OCI-M2 (cell line): ENCODE measurements around the gene EIF4B.
"Not testable (repeated sequence)": the region's sequence is repeated elsewhere in the genome, so short reads cannot be mapped to it uniquely, and the experiment has no call there.

Source experiments
- DNase-seq: peaks from one replicate; lab custom pipeline; 2025; ENCODE audit not compliant: unreplicated experiment; lab: John Stamatoyannopoulos, UW

The EIF4B gene, protein sequence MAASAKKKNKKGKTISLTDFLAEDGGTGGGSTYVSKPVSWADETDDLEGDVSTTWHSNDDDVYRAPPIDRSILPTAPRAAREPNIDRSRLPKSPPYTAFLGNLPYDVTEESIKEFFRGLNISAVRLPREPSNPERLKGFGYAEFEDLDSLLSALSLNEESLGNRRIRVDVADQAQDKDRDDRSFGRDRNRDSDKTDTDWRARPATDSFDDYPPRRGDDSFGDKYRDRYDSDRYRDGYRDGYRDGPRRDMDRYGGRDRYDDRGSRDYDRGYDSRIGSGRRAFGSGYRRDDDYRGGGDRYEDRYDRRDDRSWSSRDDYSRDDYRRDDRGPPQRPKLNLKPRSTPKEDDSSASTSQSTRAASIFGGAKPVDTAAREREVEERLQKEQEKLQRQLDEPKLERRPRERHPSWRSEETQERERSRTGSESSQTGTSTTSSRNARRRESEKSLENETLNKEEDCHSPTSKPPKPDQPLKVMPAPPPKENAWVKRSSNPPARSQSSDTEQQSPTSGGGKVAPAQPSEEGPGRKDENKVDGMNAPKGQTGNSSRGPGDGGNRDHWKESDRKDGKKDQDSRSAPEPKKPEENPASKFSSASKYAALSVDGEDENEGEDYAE

GRCh38 chr12:53005986-53006809 lies at the start of gene EIF4B:
EIF4B (plus strand) TSS chr12:53006456; CDS start chr12:53006484, 28 bp downstream.
- peak; percentile 86 for DNase-seq

DNA sequence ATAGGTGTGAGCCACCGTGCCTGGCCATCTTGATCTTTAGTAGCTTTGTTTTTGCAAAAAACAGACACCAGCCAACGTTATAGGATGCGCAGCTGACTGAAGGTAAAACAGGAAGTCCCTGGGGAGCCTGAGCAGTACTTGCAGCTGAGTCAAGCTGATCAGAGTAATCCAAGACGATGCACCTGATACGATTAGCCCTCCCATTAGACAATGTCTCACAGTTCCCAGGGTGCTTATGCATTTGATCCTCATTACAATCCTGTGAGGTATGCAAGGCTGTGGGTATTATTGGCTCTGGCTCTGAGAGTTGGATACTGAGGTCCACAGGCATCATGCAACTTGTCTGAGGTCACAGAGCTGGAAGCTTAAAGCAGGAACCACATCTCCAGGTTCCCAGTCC lies 49.3 kb upstream of the EIF4B start:
- no peak for DNase-seq

- DNase-seq, result no peak
Observed at GRCh38 chr12:52964556-52965336, 41.5 kb upstream of the EIF4B start.

- DNase-seq, result no peak
Observed at GRCh38 chr12:52965337-52965731, 40.9 kb upstream of the EIF4B start.

GRCh38 chr12:52969166-52969795 lies 37.0 kb upstream of the EIF4B start:
- no peak for DNase-seq

- no peak for DNase-seq
Observed at GRCh38 chr12:52969828-52970569, 36.3 kb upstream of the EIF4B start.

GRCh38 chr12:52971679-52972329 lies 34.5 kb upstream of the EIF4B start:
- no peak for DNase-seq

DNA sequence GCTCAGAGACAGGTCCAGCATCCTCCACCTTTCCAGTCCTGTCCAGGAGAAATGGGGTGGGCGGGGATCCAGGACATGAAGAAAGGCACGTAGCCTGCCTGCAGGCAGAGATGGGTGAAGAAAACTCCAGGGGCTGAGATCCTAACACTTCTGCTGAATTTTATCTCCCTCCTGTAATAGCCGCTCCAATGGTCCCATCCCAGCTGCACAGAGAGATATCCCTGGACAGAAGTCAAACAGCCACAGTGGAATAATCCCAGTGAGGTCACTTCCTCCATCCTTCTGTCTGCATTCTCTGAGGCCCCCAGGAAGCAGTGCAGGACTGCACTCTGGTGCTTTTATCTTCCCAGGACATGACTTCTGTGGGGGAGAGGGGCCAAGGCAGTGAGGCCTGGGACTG lies 31.1 kb upstream of the EIF4B start:
- DNase-seq, result peak; percentile 33

DNA sequence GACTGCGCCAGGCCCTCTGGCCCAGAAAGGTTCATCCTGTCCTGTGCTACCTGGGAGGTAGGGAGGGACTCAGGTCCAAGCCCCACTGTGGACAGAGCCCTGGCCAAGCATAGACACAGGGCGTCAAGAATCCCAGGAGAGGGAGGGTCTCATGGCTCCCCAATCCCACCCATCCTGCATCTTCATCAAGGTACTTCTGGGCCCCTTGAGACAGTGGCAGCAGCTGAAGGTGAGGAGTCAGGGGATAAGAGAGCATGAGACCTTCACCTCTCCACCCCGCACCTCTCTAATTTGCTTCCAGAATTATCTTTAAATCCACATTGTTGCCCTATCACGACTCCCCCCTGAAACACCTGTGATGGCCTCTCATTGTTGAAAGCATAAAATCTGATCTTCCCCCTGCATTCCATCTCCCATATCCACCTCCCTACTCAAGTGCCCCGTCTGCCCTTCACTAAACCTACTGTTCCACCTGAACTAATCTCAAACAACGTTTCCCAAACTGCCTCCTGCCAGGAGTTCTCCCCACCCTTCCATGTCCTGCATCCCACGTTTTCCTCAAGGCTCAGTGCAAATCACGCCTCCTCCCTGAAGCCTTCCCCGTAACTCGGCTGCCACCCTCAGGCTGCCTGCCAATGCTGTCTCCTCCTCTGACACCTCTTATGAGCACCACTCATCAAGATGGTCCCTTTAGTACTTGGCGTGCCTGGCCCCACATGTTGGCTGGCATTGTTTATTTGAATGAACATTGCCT lies 30.3 kb upstream of the EIF4B start:
- DNase-seq, result no peak

GRCh38 chr12:52976574-52977071 lies 29.6 kb upstream of the EIF4B start:
- no peak for DNase-seq

DNA sequence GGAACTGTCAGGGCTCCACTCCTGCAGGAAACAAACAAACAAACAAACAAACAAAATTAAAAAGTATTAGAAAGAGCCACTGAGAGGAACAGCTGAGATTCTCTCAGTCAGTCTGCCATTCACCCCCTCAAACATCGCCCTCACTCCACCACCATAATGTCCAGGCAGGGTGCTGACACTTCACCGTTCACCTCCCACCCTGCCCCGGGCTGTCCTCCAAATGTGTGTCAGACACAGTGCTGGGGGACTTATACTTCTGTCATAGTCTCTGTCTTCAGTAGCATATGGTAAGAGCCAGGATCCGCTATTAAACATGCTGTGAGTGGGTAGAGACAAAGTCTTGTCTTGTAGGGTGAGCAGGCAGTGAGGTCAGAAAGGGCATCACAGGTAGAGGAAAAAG lies 29.1 kb upstream of the EIF4B start:
- no peak for DNase-seq

DNA sequence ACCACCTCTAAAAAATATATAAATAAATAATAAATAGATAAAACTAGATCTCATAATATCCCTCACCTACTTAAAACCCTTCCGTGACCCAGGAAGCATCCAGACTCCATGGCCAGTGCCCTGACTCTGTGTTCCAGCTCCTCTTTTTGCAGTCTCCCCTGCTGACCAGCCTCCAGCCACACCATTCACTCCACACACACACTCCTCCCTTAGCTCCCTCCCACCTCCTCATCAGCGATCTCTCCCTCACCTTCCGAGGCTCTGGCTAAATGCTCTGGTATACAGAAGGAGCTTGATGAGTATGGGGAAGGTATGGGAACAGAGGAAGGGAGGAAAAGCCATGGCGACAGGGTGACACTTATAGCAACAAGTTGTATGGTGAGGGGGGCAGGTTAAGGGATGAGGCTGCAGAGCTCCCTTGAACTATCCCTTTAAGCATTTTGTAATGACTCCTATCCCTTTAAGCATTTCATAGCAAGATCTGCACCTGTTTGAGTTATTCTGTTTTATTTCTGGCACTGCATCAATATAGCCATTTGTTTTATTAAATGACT lies 26.1 kb upstream of the EIF4B start:
- no peak for DNase-seq

GRCh38 chr12:52980650-52981423 lies 25.4 kb upstream of the EIF4B start:
- DNase-seq, result peak; percentile 88

GRCh38 chr12:52984136-52984535 lies 22.1 kb upstream of the EIF4B start:
- DNase-seq, result no peak

DNA sequence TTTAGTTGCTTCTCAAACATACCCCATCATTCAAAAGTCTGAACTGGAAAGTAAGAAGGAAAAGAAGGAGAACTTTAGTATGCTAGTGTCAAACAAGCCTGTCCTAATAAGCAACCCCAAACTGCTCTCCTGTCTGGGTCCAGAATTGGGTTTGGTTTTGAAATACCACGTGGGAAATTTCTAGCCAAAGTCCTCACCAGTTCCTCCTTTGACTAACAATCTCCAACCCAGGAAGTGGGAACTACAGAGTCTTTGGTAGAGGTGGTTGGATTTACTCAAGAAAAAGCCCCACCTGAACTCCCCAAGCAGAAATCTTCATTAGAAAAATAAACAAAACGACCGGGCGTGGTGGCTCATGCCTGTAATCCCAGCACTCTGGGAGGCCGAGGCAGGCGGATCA lies 17.4 kb upstream of the EIF4B start:
- no peak for DNase-seq

GRCh38 chr12:52990206-52990605 lies 16.1 kb upstream of the EIF4B start:
- DNase-seq, result no peak

DNA sequence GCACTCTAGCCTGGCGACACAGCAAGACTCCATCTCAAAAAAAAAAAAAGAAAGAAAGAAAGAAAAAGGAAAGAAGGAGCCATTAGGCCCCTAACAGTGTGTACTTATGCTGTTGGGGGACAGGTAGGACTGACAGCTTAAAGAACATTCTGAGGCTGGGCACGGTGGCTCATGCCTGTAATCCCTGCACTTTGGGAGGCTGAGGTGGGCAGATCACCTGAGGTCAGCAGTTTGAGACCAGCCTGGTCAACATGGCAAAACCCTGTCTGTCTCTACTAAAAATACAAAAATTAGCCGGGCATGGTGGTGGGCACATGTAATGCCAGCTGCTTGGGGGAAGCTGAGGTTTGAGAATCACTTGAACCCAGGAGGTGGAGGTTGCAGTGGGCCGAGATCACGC lies 14.0 kb upstream of the EIF4B start:
- not testable (repeated sequence) for DNase-seq
